A673 (cell line): ENCODE data around the gene KCP.

Experiments used
- EZH2 ChIP-seq: fragments of 200-600 bp; sonication (generic); IDR thresholded peaks from 2 replicates; pipeline ENCODE4 v1.6.1; 2017; ENCODE audit warnings: borderline replicate concordance, low read depth, mild to moderate bottlenecking, mixed read lengths, antibody characterized with exemption, low read length; ENCODE audit not compliant: poor library complexity, severe bottlenecking
- TF ChIP-seq, protein P1 (sequence below): fragments of 300-800, 200-600 bp; sonication (generic); conservative IDR thresholded peaks from 2 replicates; pipeline ENCODE4 v1.5.1; 2017; ENCODE audit warnings: low read depth, mild to moderate bottlenecking, antibody characterized with exemption, low read length, moderate library complexity, mixed read lengths

DNA sequence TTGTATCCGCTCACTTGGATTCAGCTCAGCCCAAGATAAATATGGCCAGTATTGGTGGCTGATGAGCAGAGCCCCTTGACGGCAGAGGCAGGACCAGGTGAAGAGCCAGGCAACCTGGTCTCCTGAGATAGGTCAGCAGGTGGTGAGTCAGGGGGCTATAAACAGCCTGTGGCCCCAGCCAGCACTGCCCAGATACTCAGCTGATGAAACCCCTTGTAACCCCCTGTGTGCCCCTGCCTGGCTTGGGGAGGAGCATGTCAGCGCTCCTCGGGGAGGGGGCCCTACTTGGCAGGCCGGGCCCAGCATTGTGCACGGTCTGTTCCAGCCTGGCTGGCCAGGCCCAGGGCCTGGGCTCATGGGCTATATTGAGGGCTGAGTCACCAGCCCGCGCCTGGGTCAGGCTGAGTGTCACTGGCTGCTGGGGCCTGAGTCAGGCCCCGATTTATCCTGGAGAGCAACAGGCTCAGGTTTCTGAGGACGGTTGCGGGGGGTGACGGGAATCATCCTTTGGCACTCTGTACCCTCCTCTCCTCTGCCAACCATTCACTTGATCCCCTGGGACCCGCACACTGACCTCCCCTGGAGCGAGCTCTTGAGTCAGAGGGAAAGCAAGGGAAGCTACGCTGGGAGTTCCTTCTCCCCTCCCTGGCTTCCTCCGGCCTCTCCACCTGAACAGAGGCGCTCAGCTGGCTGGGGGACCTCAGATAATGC is 83.1 kb downstream of the KCP start:
- TF ChIP-seq, protein P1, sequence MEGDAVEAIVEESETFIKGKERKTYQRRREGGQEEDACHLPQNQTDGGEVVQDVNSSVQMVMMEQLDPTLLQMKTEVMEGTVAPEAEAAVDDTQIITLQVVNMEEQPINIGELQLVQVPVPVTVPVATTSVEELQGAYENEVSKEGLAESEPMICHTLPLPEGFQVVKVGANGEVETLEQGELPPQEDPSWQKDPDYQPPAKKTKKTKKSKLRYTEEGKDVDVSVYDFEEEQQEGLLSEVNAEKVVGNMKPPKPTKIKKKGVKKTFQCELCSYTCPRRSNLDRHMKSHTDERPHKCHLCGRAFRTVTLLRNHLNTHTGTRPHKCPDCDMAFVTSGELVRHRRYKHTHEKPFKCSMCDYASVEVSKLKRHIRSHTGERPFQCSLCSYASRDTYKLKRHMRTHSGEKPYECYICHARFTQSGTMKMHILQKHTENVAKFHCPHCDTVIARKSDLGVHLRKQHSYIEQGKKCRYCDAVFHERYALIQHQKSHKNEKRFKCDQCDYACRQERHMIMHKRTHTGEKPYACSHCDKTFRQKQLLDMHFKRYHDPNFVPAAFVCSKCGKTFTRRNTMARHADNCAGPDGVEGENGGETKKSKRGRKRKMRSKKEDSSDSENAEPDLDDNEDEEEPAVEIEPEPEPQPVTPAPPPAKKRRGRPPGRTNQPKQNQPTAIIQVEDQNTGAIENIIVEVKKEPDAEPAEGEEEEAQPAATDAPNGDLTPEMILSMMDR, result no peak
- no peak for TF ChIP-seq EZH2
